OCI-LY7 (cell line): Measurements from ENCODE around the gene TRAM2. TPM values are rescaled to one million over a fixed set of nuclear protein-coding genes. Genes with fewer than 3 reads are reported as not detected.

ENCODE experiments used
- BruUV-seq: library from RNA; stranded (reverse); fragments of 400-500 nt; replicated peaks from 2 replicates; lab custom pipeline; 2021; lab: Mats Ljungman, UMichigan
- CTCF ChIA-PET: fragments of 300-600 bp; sonication (Branson Sonifier 250); formaldehyde crosslinking; loops from one replicate; lab custom pipeline; 2022; ENCODE audit warnings: antibody characterized with exemption; ENCODE audit not compliant: unreplicated experiment; lab: Charles Lee
- POLR2A ChIA-PET: fragments of 300-600 bp; sonication (Branson Sonifier 250); formaldehyde crosslinking; loops from one replicate; lab custom pipeline; 2022; ENCODE audit warnings: antibody characterized with exemption; lab: Charles Lee
- DNase-seq: peaks from one replicate; pipeline ENCODE4 v3.0.0-alpha.2; 2015; ENCODE audit warnings: low spot score
- H2AFZ ChIP-seq: fragments of 200-600 bp; sonication (generic), shearing (Covaris generic); 2 replicates; pipeline ENCODE4 v1.6.1; 2014; ENCODE audit warnings: mild to moderate bottlenecking, antibody characterized with exemption, low read length, moderate library complexity
- H3K27ac ChIP-seq: fragments of 200-600 bp; sonication (generic); 2 replicates; pipeline ENCODE4 v1.5.1; 2014; ENCODE audit warnings: mixed run types, low read depth, mild to moderate bottlenecking, moderate library complexity, low read length, inconsistent platforms; ENCODE audit not compliant: poor library complexity, severe bottlenecking
- H3K36me3 ChIP-seq: fragments of 200-600 bp; sonication (generic); 2 replicates; pipeline ENCODE4 v1.6.1; 2014; ENCODE audit warnings: mild to moderate bottlenecking, antibody characterized with exemption, low read length, moderate library complexity, mixed read lengths; ENCODE audit not compliant: insufficient read depth
- H3K4me1 ChIP-seq: fragments of 200-600 bp; sonication (generic); 2 replicates; pipeline ENCODE4 v1.5.1; 2014; ENCODE audit warnings: mild to moderate bottlenecking, low read length; ENCODE audit not compliant: insufficient read depth, poor library complexity, severe bottlenecking
- H3K4me2 ChIP-seq: fragments of 200-600 bp; sonication (generic); 2 replicates; pipeline ENCODE4 v1.6.1; 2014; ENCODE audit warnings: mild to moderate bottlenecking, low read length
- H3K4me3 ChIP-seq: fragments of 200-600 bp; sonication (generic); 2 replicates; pipeline ENCODE4 v1.5.1; 2014; ENCODE audit warnings: mild to moderate bottlenecking, low read depth, low read length; ENCODE audit not compliant: poor library complexity, severe bottlenecking
- H3K79me2 ChIP-seq: fragments of 200-600 bp; sonication (generic); 2 replicates; pipeline ENCODE4 v1.6.1; 2016; ENCODE audit warnings: low read depth, mild to moderate bottlenecking, low read length, moderate library complexity, mixed read lengths; ENCODE audit not compliant: insufficient read depth
- H3K9me2 ChIP-seq: fragments of 200-600 bp; sonication (generic); 2 replicates; pipeline ENCODE4 v1.6.1; 2016; ENCODE audit warnings: mild to moderate bottlenecking, low read length, mixed read lengths; ENCODE audit not compliant: insufficient read depth
- H3K9me3 ChIP-seq: fragments of 200-600 bp; sonication (generic); 2 replicates; pipeline ENCODE4 v1.6.1; 2014; ENCODE audit warnings: mild to moderate bottlenecking, mixed run types, low read length, mixed read lengths
- H4K20me1 ChIP-seq: fragments of 200-600 bp; sonication (generic); 2 replicates; pipeline ENCODE4 v1.6.1; 2014; ENCODE audit warnings: mild to moderate bottlenecking, antibody characterized with exemption, low read length, moderate library complexity, mixed read lengths; ENCODE audit not compliant: insufficient read depth
- CTCF ChIP-seq: fragments of 200-600 bp; sonication (generic); conservative IDR thresholded peaks from 2 replicates; pipeline ENCODE4 v1.5.1; 2014; ENCODE audit warnings: mild to moderate bottlenecking, antibody characterized with exemption, low read length, moderate library complexity, mixed read lengths
- EZH2phosphoT487 ChIP-seq: fragments of 200-600 bp; sonication (generic); IDR thresholded peaks from 2 replicates; pipeline ENCODE4 v1.6.1; 2018; ENCODE audit warnings: low read depth, borderline replicate concordance, mild to moderate bottlenecking, mixed run types, antibody characterized with exemption, low read length, moderate library complexity, mixed read lengths
- intact Hi-C: fragments of 100-400 bp; cut with micrococcal nuclease; formaldehyde crosslinking; loops from one replicate; pipeline ENCODE4 v1.10.0; 2022; ENCODE audit not compliant: unreplicated experiment
- total RNA-seq, 2 experiments: library from RNA; depleted of rRNA in 1 of 2; stranded (reverse); fragments of >200 nt in 1 of 2; shearing (Covaris generic) in 1 of 2; gene quantifications; 2 replicates each; pipeline ENCODE4 v1.2.3, GENCODE V29; 2014 to 2022

TRAM2 gene
- total RNA-seq, 2 experiments from 2014 or later = 19.3 to 38.2 TPM

DNA sequence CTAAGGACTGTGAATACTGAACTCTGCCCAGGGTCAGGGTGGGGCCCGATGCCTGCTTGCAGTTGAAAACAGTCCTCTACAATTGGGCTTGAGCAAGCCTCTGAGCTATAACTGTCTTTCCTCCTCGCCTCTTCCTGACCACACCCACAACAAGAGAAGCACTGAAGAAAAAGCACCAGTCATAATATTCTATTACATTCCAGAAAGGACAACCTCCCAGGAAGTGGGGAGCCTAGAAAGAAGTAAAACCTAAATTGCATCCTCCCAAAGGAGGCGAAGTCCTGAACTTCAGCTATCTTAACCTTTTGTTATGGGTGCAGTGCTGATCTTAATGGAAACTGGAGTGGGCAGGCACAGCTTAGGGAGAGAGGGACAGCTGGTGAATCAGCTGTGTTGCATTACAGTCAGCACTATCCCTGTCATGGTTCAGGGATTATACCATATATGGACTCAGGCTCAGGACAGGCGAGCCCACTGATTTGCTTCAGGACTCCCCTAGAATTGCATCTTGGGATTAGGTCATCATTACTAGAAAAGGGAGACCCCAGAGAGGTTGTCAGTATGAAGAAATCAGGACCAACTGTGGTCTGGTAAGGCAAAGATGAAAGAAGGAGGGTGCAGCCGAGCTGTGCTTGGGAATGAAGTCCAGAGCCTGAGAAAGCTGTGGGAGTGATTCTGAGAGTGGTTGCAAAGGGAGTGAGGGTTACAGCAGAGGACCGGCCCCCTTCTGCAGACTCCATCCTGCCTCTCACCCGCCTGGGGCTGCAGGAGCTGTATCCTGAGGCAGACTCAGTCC is 18.3 kb upstream of the TRAM2 start:
- Histone ChIP-seq H4K20me1 (no peaks in the 10 kb centered on the region), H3K9me2 (no peaks in the 10 kb centered on the region), H3K36me3 (no peaks in the 10 kb centered on the region), H3K79me2 (no peaks in the 10 kb centered on the region), H3K27ac (peak overlapping the region; percentile 89), H3K4me1 (peaks cover 79% of the 10 kb centered on the region), H3K4me2 (peak overlapping the region; percentile 84), H3K4me3 (peak overlapping the region; percentile 55), H3K9me3 (no peaks in the 10 kb centered on the region), H2AFZ (peak overlapping the region; percentile 95)
- BruUV-seq = no TSS peak
- POLR2A ChIA-PET = interaction anchor here (0.5 to 4.9 kb wide), 33 partner anchors 10 to 312 kb away, joined by 3 to 61 read pairs (median 6); partner anchors contain the start of genes EFHC1 and TRAM2
- intact Hi-C loops = loop anchor here (1.0 to 2.0 kb wide), 5 partner anchors 18 to 175 kb away; partner anchors contain the start of genes EFHC1 and TRAM2
- CTCF ChIA-PET = interaction anchor here (0.8 to 2.4 kb wide), 9 partner anchors 10 to 179 kb away, joined by 3 to 8 read pairs (median 6); partner anchors contain the start of gene TRAM2
- TF ChIP-seq CTCF (no peak), EZH2phosphoT487 (no peak)
- DNase-seq = peak; percentile 68

DNA sequence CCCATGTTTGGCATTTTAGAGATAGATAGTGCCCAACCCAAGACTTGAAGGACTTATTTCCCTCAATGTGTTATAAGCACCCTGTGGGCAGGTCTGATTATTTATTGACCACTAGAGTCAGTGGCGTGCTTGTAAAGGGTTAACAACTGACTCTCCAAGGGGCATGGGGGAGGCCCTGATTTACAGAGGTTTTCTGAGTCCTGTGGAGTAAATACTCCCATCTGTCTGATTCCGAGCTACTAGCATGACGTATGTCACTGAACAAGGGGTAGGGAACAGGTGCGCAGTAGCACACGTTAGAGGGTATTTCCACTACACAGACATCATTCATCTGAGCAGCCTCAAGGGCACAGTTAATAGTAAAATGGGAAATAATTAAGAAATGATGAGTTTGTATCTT is 17.4 kb upstream of the TRAM2 start:
- H3K9me2 ChIP-seq = no peaks in the 10 kb centered on the region
- H3K4me2 ChIP-seq = peak overlapping the region; percentile 84
- H4K20me1 ChIP-seq = no peaks in the 10 kb centered on the region
- peak overlapping the region; percentile 95; the same call in 1 of the 2 replicates for H2AFZ ChIP-seq
- no TSS peak for BruUV-seq
- ChIA-PET CTCF (interaction anchor here (0.7 to 0.8 kb wide), 2 partner anchors 9 to 11 kb away, joined by 3 read pairs; no protein-coding TSS in a partner anchor), POLR2A (interaction anchor here (0.6 to 4.9 kb wide), 18 partner anchors 10 to 288 kb away, joined by 3 to 61 read pairs (median 6); partner anchors contain the start of genes EFHC1 and TRAM2)
- TF ChIP-seq EZH2phosphoT487 (no peak), CTCF (no peak)
- no peaks in the 10 kb centered on the region for H3K9me3 ChIP-seq
- H3K4me1 ChIP-seq = peaks cover 79% of the 10 kb centered on the region
- intact Hi-C loops = loop anchor here (2.0 kb wide), 1 partner anchor 69 kb away; no protein-coding TSS in a partner anchor
- no peak overlapping the region for H3K4me3 ChIP-seq
- peak; percentile 74 for DNase-seq
- H3K36me3 ChIP-seq = no peaks in the 10 kb centered on the region
- peak overlapping the region; percentile 89 for H3K27ac ChIP-seq
- H3K79me2 ChIP-seq = no peaks in the 10 kb centered on the region
